Measurements from ENCODE around the gene FAM32A.

Gene FAM32A

DNA sequence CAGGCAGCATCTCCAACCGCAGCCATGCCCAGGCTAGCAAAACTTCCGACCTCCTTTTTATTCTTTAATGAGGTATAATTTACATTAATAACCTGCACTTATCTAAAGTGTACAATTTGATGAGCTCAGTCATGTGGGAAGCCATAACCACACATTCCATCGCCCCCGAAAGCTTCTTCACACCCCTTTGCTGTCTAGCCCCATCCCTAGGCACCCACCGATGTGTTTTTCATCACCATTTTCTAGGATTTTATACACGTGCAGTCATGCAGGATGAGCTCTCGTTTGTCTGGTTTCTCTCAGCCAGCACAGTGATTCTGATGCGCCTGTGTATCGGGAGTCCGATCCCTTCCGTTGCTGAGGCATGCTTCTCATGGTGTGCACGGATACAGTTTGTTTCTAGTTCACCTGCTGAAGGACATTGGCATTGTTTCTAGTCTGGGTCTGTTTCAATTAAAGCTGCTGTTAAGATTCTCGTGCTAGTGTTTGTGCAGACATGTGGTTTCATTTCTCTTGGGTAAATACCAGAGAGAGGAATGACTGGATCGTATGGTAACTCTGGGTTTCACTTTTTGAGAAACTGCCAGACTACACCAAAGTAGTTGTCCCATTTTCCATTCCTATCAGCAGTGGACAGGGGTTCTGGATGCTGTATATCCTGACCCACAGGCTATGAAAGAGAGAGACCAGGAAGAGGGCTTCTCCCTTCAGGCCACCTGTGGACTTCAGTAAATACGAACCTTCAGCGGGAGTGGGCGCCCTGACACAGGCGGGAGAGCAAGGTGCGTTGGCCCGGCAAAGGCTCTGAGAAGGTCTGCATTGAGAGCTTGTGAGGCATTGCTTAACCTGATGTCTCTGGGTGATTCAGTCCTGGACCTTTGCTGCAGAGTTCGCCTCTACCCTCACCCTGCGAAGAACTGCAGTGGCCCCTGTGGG, 17.4 kb downstream of the FAM32A start:
- DNase-seq (ENCODE audit: low spot score), result no peak

DNA sequence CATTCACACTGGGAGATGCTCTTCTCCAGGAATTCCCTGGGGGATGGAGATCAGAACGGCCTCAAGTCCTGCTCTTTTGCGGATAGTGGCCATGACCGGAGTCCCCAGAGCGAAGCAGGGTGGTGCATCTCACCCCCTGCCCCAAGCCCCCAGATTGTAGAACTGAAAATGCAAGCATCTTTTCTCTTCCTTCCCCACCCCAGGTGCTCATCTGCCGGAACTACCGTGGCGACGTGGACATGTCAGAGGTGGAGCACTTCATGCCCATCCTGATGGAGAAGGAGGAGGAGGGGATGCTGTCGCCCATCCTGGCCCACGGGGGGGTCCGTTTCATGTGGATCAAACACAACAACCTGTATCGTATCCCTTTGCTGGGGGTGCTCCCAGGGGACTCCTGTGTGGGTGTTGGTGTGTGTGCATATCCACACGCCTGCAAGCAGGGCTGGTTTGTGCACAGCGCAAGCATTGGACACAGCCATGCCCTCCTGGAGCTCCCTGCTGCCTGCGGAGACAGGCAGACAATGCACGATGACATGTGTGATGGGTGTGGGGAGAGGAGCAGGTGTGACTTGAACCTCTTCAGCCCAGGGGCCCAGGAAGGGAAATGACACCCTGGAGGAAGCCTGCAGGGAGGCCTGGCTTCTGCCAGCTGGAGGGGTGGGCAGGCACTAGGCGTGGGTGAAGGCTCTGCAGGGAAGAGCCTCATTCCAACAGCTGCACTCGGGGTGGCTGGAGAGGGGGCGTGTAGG, 18.2 kb downstream of the FAM32A start:
- no peak for DNase-seq (ENCODE audit: low spot score)

DNA sequence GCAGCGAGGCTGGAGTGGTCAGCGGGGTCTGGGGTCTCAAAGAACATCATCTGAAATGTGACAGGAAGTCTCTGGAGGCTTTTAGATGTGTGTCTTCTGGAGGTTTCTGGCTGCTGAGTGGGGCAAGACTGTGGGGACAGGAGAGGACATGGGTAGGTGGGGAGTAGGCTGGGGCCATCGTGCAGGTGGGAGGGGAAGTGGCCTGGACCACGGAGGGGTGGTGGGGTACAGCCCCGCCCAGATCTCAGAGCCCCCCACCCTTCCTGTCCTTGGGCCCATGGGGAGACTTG, 18.7 kb downstream of the FAM32A start:
- no peak for DNase-seq (ENCODE audit: low spot score)

DNA sequence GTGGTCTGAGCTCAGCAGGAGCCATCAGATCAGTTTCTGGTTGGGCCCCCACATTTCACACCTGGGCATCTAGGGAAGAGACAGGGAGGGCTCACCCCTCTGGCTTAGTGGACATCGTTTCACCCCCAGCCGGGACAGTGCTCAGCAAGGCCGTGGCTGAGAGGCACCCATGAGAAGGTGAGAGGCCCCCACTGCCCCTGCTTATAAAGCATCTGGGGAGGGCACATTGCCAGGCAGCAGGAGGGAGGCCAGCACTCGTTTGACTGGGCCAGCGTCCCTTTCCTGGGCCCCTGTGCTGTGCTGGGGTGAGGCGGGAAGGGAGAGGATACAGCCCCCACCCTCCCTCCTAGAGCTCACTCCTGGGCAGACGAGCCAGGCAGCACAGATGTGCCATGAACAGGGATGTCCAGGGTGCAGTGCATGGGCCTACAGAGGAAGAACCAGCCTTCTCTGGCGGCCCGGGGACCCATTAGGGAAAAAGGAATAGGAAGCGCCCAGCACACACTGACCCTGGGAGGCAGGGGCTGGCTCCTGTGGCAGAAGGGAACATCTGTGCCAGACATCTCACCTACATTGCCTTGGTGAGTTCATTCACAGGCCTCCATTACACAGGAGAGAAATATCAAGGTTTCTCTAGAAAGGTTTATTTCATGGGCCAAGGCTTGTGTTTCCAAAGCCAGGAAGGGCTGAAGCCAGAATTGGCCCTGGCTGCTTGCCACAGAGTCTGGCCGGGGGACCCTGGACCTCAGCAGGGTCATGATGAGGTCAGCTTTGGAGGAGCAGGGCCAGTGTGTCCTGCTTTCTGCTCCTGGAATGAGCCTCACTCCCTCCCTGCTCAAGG, 20.2 kb downstream of the FAM32A start:
- no peak for DNase-seq (ENCODE audit: low spot score)

DNA sequence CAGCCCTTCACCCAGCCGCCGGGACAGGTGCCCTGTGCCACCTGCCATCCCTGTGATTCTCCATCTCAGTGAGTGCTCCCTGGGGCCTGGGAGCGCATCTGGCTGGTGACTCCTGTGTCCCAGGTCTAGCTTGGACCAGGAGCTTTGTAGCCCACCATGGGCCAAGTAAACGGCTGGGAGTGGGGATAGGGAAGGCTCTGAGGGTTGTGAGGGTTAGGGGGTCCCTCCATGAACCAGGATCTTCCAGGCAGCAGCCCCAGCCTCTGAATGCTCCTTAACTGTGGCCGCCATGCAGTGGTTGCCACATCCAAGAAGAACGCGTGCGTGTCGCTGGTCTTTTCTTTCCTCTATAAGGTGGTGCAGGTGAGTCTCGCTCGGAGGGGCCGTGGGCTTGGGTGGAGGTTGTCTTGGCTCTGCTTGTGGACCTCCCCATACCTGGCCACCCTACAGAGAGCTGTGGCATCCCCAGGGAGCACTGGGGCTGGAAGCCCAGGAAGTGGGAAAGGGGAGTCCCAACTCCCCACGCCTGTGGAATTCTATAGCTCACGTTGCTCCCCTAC, 20.9 kb downstream of the FAM32A start:
- DNase-seq (ENCODE audit: low spot score), result no peak

DNA sequence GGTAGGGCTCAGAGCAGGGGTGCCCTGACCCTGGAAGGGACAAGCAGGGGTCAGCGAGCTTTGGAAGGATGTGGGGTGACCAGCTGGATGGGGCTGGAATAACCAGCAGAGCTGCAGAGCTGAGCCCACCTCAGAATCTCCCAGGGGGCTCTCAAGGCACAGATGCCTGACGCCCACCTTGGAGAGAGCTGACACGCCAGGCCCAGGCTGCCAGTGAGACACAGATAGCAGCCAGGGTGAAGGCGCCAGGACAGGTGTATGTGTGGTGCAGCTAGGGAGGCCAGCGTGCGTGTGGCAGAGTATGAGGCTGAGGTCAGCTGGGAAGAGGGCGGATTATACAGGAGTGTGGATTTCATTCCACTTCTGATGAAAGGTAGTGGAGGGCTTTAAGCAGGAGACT, 21.4 kb downstream of the FAM32A start:
- no peak for DNase-seq (ENCODE audit: low spot score)

DNA sequence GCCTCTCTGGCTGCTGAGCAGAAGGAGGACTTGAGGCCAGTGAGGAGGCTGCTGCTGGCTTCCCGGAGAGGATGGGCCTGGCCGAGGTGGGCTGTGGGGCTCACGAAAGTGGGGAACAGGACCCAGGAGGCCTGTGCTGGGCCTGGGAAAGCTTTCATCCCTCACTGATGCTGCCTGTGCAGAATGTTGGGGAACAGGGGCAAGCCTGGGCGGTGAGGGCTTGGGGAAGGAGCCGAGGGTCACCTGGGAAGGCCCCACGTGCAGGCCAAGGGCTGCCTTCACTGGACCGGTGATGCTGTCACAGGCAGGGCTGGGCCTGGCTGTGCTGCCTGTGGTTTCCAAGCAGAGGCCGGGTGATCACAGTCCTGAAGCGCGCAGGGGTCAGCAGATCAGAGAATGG, 21.9 kb downstream of the FAM32A start:
- DNase-seq (ENCODE audit: low spot score), result no peak

DNA sequence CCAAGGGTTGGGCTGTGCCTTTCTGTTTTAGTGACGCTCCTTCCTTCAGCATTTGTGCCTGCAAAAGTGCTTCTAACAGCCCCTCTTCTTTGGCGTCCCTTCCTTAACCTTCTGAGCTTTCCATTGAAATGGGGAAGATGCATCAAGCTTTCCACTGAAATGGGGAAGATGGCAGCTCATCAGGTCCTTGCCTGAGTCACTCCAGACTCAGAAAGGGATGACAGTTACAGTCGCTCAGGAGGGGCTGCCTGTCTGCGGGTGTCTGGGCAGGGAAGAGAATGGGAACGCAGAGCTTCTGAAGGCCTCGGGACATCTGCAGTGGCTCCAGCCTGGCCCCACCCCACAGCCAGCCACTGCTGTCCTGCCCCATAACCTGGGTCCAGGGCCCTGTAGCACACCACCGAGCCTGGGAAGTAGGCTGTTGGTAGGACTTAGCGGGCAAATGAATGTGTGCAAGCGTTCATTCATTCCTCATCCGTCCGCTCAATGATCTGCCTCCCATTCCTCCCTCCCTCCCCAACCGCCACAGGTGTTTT, 22.3 kb downstream of the FAM32A start:
- no peak for DNase-seq (ENCODE audit: low spot score)

DNA sequence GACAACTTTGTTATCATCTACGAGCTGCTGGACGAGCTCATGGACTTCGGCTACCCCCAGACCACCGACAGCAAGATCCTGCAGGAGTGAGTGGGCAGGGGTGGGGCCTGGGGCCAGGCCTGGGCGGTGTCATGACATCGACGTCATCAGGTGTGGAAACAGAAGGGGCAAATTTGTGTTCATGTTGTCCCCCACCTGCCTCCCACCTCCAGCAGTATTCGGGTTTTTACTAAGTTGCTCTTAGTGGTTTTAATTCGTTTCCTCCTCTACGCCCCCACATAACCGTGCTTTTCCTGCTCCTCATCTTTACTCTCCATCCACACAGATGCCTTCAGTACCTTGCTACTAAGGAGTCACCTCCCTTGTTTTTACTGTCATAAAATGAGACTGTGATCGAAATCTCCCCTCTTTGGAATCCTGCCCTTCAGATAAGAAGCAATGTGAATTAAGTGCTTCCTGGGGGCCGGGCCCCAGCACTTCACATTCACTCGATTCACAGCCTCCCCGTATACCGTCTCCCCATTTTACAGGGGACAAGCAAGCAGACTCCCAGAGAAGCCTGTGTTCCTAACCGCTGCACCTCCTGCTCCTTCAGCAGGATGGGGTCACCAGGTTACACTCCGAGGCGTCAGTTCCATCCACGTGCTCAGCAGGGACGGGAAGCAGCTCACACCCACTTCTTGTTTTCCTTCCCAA, 23.0 kb downstream of the FAM32A start:
- DNase-seq (ENCODE audit: low spot score), result no peak

DNA sequence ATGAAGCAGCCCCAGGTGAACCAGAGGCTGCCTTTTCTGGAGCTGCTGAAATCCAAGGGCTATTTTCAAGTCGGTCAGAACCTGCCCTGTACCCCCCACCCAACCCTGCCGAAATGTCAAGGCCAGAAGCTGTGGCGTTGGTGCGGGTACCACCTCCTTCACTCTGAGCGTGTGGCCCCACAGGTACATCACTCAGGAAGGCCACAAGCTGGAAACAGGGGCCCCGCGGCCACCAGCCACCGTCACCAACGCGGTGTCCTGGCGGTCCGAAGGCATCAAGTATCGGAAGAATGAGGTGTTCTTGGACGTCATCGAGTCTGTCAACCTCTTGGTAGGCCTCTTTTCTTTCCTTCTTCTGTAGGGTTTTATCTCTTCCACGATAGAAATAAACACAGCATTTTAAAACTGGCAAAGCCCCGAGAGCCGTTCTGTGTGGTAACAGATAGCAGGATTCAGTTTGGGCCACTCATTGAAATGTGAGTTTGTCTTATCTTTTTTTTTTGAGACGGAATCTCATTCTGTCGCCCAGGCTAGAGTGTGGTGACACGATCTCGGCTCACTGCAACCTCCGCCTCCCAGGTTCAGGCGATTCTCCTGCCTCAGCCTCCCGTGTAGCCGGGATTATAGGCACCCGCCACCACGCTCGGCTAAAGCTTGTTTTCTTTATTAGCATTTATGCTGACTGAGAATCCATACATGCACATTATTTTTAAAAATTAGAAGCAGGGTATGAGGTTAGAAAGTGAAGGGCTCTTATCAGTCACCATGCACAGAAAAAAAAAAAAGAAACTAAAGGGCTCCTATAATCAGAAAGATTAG, 23.8 kb downstream of the FAM32A start:
- DNase-seq (ENCODE audit: low spot score), result no peak

DNA sequence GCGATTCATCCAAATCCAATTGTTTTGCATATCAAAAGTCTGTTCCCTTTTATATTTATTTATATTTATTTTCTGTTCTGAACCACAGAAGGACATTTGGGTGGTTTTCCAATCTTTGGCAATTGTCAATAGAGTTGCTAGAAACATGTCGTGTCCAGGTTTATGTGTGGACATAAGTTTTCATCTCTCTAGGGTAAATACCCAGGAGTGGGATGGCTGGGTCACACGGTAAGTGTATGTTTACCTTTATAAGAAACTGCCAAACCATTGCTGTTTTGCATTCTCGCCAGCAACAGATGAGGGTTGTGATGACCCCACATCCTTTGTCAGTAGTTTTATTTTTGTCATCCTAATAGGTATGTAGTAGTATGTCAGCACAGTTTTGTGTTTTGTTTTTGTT, 25.0 kb downstream of the FAM32A start:
- DNase-seq (ENCODE audit: low spot score), result no peak

DNA sequence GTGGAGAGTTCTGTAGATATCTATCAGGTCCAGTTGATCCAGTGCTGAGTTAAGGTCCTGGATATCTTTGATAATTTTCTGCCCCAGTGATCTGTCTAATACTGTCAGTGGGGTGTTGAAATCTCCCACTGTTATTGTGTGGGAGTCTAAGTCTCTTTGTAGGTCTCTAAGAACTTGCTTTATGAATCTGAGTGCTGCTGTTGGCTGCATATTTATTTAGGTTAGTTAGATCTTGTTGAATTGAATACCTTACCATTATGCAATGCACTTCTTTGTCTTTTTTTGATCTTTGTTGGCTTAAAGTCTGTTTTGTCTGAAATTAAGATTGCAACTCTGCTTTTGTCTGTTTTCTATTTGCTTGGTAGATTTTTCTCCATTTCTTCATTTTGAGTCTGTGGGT, 27.9 kb downstream of the FAM32A start:
- no peak for DNase-seq (ENCODE audit: low spot score)

DNA sequence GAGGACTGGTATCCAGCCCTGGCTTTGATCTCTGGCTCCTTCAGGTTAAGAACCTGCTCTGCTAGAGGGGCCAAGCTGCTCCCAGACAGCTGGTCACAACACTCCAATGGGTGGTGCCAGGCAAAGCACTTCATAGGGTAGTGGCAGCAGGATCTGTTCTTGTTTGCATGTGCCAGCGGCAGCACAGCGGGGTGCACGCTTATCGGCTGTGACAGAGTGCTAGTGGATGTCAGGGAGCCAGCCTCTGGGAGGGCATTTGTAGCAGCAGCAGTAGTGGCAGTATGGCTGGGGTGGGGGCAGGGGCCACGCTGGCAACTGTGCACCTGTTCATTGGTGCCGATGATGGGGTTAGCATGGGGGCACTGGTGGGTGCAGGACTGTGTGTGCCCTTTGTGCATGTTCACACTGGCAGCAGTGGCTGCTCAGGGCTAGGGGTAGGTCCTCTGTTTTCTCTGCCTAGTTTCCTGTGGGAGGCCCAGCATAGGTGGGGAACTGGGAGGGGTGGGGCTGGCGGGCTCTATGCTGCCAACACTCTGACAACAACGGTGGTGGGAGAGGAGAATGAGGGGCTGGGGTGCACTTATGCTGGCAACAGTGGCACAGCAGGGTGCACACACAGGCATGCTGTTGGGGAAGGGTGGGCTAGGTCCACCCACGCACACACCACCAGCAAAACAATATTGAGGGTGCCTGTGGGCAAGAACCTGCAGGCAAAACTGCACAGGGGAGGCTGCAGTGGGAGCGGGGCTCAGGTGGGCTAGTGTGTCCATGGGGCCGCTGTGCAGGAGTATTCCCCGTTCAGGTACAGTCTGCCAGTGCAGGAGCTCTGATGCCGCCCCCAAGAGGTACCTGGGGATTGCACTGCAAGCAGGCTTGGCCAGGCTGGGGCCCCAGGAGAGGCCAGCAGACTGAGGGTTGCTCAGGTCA, 31.8 kb downstream of the FAM32A start:
- DNase-seq (ENCODE audit: low spot score), result peak; percentile 33

DNA sequence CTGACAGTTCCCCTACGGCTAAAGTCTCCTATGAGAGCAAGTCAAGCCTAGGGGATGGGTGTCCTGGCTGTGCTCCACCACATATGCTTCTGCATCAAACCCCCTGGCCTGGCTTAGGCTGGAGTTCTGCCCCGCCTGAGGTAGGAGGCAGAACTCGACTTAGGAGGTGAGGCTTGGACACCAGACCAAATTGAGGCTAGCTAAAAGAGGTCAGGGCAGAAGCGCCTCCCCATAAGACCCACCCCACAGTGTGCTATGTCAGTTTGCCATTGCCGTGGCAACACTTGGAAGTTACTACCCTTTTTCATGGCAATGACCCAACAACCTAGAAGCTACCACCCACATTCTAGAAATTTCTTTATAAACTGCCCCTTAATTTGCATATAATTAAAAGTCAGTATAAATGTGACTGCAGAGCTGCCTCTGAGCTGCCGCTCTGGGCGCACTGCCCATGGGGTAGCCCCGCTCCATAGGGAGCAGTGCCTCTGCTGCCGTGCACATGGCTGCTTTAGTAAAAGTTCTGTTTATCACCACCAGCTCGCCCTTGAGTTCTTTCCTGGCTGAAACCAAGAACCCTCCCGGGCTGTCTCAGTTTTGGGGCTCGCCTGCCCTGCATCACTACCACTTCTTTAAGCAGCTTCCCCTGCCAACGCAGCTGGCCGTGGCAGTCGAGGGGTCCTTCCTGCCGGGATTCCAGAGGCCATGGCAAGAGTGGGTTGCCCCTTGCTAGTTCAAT, 32.7 kb downstream of the FAM32A start:
- no peak for DNase-seq (ENCODE audit: low spot score)

DNA sequence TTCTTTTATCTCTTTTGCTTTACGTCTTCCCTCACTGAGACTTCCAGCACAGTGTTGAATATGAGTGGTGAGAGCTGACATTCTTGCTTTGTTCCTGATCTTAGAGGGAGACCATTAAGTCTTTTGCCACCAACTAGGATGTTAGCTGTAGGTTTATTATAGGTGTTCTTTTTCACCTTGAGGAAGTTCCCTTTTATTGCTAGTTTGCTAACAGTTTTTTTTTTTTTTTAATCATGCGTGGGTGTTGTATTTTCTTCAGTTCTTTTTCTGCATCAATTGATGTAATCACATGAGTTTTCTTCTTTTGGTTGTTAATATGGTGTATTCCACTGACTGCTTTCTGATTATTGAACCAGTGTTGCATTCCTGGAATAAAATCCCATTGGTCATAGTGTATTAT, 33.6 kb downstream of the FAM32A start:
- no peak for DNase-seq (ENCODE audit: low spot score)

DNA sequence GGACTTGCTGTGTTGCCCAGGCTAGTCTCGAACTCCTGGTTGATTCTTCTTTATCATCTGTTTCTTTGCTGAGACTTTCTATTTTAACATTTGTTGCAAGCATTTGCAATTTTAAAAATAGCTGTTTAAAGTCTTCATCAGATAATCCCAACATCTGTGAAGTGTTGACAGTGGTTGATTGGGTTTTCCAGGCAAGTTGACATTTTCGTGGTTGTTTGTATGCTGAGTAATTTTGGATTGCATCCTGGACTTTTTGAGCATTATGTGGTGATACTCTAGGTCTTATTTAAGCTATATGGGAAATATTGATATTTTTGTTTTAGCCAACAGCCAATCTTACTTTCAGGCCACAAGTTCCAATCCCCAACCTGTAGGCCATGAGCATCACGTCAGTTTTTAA, 37.6 kb downstream of the FAM32A start:
- DNase-seq (ENCODE audit: low spot score), result no peak

DNA sequence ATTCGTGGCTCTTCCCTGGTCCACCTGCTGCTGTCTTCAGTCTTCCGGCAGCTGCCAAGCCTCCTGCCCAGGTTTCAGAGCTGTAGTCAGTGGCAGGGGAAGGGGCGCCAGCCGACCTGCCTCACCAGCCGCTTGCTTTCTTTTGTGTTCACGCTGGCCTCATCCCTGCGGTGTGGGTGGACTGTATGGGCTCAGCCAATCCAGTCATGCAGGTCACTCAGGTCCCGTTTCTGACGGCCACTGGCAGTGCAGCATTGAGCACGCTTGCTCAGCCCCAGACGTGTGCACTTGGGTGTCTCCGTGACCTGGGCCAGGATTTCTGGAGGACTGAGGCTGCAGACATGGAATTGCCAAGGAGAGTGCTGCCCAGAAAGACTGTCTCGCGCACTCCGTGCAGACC, 38.5 kb downstream of the FAM32A start:
- DNase-seq (ENCODE audit: low spot score), result no peak

DNA sequence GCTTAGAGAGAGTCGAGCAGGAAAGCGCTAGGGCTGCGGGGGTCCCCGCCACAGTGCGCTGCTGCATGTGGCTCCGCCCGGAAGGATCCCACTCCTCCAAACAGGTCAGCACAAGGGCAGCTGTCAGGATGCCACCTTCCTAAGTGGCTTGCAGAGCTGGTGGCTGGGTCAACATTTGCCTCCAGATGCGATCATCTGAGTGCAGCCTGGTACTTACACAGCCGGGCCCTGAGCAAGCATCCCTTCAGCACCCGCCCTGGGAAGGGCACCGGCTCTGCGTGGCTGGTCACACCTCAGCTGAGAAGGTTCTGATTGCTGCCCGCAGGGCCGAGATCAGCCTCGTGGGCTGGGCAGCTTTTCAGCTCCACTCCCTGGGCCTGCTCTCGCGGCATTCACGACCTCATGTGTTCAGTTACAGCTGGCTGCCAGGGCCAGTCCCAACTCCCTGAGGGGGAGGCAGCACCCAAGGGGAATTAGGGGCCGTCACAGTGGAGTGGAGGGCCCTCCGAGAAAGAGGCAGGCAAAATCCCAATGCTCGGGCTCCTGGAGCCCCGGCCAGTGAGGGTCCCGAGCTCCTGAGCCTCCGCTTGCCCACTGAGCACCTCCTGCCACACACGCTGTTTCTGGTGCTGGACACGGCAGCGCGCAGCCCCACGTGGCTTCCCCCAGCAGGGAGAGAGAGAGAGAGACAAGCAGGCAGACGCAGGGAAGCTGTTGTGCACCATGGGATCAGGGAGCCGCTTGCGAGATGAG, 39.3 kb downstream of the FAM32A start:
- DNase-seq (ENCODE audit: low spot score), result no peak

Measured in CD4-positive, alpha-beta T cell treated with Interleukin-6 at 100 ng/mL for 8 hours (primary cell).